ENCODE results near the gene TLE5.

DNA sequence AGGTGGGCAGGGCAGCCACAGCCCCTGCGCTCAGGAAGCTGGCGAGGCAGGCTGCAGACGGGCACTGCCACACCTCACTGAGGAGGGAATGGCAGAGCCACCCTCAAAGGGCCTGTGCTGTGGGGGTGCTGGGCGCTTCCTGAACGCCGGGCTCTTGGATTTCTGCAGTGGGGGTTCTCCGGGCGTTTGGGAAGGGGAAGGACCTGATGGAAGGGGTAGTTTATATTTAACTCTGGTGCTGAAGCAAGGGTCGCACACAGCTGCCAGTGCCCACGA lies 42.4 kb upstream of the TLE5 start:
- TF ChIP-seq CTCF (conservative IDR thresholded peaks at IDR 0.05; ENCODE audit: low read depth, low read length): no peak
- no peak for TF ChIP-seq EZH2 (IDR thresholded peaks at IDR 0.05; ENCODE audit: borderline replicate concordance, low read depth, low read length, poor library complexity, severe bottlenecking)

Measured in A673 (cell line).